KBM-7 (cell line): ENCODE data around the gene ZNF770.
A peak's percentile ranks its signal among the peaks of the same experiment; 100 is the strongest.

Experiments used
- DNase-seq: peaks from one replicate; pipeline ENCODE4 v3.0.0-alpha.2; 2015
- in situ Hi-C: fragments of 300-500 bp; cut with MboI; formaldehyde crosslinking; loops from 2 replicates; pipeline ENCODE4 v1.14.3; 2020; ENCODE audit warnings: low sequenced_read_pairs, low pct_unique_long_range_greater_than_20kb, mixed read lengths

ZNF770 gene, protein sequence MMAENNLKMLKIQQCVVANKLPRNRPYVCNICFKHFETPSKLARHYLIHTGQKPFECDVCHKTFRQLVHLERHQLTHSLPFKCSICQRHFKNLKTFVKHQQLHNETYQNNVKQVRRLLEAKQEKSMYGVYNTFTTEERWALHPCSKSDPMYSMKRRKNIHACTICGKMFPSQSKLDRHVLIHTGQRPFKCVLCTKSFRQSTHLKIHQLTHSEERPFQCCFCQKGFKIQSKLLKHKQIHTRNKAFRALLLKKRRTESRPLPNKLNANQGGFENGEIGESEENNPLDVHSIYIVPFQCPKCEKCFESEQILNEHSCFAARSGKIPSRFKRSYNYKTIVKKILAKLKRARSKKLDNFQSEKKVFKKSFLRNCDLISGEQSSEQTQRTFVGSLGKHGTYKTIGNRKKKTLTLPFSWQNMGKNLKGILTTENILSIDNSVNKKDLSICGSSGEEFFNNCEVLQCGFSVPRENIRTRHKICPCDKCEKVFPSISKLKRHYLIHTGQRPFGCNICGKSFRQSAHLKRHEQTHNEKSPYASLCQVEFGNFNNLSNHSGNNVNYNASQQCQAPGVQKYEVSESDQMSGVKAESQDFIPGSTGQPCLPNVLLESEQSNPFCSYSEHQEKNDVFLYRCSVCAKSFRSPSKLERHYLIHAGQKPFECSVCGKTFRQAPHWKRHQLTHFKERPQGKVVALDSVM

DNA sequence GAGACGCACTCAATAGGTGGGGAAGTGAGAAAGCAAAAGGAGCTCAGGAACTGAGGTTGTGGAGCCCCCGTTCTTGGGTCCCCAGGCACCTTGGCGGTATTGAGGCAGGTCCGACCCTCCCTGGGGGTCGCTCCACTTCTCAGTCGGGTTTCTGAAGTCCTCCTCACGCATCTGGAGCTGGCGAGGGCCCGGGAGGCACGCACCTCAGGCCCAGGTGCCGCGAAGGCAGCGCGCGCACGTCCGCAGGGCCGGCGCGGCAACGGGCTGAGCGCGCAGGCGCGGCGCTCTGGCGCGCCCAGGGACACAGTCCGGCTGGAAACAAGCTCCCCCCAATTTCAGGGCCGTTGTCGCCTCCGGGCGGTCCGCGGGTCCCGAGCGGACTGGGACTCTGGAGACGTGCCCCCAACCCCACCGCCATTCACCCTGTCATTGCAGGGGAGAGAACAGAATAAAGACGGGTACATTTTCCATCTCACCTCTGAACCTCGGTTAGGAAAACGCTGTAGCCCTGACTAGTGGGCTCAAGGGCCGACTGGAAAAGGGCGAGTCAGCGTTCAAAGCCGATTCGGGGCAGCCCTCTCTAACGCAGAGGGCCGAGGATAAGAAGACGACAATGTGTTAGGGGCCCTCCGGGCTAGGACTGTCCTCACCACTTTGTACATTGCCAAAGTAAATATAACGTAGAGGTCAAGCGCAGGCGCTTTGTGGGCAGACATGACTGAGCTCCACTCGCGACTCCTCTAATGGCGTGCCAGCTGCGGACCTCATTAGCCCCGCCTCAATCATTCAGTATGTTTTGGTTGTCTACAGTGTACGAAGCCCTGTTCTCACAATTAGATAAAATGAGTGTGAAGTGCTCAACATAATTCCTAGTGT lies at the start of gene ZNF770:
Gene ZNF770, minus strand, starts transcription at position 261 of the 876 bp plus-strand sequence. CDS start 4,853 bp downstream, outside the sequence.
- DNase-seq = peak; percentile 84
- in situ Hi-C loops = no loop called here

DNA sequence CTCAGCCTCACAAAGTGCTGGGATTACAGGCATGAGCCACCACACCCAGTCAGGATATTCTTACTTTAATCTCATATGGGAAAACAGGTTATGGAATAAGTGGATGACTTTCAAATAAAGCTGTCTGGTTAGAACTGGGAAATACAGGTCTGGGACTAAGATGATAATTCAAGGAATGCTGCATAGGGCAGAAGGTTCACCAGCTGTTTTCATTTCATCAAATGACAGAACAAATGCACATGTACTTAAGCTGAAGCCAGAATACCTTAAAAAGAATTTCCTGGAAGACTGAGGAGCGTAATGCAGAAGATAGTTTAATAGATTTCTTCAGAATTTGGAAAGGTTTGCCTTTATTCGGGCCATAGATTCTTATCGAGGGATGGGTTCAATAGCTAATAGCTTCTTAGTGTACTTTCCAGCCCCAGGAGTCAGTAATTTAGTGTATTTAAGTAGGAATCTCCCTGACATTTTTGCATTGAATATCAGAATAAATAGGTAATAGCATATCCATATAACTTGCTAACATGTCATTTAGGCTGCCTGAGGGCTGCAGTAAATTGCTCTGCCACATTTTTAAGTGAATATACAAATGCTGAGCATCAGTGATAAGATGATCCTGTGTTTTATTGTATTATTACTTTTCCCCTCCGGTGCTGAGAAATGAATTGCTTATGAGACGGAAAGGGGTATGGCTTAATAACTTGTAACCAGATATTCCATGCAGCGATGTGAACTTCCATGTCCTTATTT lies 40.3 kb upstream of the ZNF770 start:
- in situ Hi-C loops = no loop called here
- no peak for DNase-seq

DNA sequence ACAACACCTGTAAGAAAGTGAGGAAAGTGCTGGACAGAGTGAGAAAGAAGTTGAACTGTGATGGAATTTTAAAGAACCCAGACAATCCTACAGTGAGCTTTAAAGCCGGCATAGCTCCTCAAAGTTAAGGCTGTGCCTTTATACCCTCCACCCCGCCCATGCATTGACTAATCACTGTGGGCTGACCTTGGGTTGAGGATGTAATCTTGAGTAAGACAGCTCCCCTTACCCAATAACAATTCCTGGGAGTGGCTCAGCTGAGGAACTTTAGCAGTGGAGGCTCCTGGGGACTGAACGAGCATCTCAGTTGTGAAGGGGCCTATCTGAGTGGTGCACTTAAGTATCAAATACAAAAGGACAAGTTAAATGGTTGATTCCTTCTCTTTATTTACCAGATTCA lies 35.7 kb upstream of the ZNF770 start:
- in situ Hi-C loops = no loop called here
- no peak for DNase-seq

DNA sequence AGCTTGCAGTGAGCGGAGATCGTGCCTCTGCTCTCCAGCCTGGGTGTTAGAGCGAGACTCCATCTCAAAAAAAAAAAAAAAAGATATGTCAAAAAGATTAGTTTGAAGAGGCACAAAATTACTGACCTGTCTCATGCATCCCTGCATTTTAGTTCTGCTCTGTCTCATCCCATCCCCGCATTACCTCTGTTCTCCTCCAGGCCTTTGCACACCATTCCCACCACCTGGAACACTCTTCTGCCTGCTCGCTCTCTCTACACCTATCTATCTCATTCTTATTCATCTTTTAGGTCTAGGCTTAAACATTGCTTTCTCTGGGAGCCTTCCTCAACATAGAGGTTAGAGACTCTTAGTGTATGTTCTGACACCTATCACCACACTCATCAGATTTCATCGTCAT lies 32.9 kb upstream of the ZNF770 start:
- in situ Hi-C loops = no loop called here
- no peak for DNase-seq

DNA sequence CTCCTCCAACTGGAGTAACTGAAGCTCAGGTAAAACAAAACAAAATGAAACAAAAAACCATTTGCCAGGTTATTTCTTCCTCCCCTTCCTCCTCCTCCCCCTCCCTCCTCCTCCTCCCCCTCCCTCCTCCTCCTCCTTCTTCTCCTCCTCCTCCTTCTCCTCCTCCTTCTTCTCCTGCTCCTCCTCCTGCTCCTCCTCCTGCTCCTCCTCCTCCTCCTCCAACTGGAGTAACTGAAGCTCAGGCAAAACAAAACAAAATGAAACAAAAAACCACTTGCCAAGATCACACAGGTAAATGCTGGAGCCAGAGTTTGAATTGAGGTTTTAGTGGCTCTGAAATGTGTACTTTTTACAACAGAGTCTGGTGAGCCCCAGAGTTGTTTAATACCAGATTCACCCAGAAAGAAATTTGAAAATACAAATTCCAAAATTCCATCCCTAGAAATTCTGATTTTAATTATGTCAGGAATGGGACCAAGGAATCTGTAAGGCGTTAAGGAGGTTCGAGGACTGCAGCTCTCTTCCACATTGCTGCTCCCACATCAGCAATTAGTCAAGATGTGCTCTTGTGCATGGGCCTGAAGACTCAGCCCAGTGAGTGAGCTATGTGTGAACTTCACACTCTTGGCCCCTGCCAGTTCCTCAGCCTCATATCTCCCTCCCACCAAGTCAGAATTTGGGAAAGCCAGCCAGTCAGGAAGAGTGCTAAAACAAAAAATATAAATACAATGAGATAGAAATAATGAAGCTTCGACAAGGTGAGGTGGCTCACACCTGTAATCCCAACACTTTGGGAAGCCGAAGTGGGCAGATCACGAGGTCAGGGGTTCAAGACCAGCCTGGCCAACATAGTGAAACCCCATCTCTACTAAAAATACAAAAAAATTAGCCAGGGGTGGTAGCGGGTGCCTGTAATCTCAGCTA lies 31.6 kb upstream of the ZNF770 start:
- DNase-seq = no peak
- in situ Hi-C loops = no loop called here

DNA sequence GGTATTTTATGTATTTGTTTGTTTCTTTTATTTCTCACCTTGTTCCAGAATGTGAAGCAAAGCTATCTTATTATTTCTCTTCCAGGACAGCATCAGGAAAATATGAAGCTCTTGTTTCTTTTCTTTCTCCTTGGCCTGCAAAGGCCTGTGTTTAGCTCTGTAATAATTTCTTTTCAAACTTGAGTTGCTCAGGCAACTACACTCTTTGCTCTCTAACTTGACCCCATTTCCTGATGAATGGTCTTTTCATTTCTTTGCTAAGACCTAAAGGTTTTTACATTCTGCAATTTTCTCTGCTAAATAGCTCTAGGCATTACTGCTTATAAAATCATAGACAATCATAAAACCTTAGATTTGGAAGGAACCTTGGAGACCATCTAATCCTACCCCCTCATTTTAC lies 26.2 kb upstream of the ZNF770 start:
- DNase-seq = no peak
- in situ Hi-C loops = no loop called here

DNA sequence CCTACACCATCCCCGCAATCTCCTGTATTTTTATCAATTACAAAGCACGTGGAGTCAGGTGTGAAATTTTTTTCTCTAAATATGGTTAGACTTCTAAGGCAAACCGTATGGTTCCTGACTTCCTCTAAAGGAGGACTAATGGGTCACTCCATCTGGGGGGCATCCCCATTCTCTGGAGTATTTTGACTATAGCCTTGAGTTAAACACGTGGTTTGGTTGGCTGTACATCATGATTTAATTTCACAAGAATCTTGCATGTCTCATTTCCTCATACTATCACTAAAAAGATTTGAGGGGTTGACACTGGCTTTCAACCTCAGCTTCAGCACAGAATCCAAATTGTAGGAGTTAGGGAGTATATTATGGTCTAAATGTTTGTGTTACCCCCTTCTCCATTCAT lies 25.3 kb upstream of the ZNF770 start:
- DNase-seq = no peak
- in situ Hi-C loops = no loop called here

DNA sequence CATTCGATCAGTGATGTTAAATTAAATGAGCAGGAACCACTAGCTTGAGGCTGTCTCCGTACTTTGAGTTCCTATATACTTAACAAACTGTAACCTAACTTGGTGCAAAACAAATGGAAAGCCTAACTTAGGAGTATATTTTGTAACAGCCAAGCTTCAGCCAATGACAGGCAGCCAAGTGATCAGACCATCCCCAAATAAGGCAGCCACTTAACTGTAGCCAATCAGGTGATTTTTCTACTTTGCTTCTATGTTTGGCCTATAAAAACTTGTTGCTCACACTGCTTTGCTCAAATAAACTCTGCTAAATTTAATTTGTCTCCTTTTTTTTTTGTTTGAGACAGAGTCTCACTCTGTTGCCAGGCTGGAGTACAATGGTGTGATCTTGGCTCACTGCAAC lies 19.3 kb upstream of the ZNF770 start:
- no peak for DNase-seq
- in situ Hi-C loops = no loop called here

DNA sequence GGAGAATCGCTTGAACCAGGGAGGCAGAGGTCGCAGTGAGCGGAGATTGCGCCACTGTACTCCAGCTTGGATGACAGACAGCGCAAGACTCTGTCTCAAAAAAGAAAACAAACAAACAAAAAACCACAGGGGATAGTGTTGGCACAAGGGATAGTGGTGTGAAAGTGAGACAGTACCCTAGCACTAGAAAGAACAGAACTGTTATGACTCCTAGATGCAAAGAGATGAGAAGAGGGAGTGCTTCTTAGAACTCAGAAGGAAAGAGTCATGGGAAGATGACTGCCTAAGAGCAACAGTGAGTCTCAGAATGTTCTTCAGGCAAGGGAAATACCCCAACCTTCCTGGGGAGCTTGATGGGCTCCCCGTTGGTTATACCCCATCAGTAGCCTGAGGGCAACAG lies 17.8 kb upstream of the ZNF770 start:
- in situ Hi-C loops = no loop called here
- DNase-seq = no peak

DNA sequence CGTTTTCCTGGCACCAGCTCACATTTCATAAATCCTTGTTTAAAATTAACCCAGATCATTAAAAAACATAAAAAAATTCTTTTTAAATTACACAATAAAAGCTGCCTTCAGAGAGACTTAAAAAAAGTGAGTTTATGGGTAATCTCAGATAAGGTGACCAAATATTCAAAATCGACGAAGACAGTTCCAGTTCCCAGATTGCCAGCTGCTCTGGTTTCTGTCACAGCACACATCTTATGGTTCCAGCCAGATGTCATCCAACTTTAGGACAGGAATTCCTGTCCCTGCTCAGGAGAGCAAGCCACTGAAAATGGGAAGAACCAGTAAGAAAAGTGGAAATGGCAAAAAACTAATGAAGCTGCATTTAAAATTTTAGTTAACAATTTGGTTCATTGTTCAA lies 15.8 kb upstream of the ZNF770 start:
- in situ Hi-C loops = no loop called here
- DNase-seq = no peak

DNA sequence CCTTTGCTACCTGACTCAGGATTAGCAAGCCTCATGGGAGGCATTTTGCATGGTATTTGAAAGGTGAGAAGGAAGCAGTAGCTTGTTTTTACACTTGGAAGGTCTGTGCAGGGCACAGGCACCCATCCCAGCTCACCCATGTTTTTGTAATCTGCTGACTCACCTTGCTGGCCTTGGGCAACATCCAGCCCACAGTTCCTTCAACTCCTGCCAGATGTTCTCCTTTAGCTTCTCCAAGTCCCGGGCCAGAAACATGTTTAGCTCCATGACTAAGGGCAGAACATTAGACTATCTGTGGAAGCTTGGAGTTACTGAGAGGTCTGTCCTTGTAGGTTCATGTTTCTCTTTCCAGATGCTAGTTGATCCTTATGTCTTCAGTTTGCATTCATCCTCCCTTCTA lies 12.4 kb upstream of the ZNF770 start:
- DNase-seq = no peak
- in situ Hi-C loops = no loop called here

DNA sequence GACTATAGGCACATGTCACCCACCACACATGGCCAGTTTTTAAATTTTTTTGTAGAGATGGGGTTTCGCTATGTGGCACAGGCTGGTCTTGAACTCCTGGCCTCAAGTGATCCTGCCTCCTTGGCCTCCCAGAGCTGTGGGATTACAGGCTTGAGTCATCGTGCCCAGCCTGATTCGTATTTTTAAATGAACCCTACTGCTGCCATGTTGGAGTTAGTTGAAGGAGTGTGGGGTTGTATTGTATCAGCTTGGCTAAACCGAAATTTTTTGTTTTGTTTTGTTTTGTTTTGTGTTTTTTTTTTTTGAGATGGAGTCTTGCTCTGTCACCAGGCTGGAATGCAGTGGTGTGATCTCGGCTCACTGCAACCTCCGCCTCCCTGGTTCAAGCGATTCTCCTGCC lies 11.8 kb upstream of the ZNF770 start:
- in situ Hi-C loops = no loop called here
- DNase-seq = no peak

DNA sequence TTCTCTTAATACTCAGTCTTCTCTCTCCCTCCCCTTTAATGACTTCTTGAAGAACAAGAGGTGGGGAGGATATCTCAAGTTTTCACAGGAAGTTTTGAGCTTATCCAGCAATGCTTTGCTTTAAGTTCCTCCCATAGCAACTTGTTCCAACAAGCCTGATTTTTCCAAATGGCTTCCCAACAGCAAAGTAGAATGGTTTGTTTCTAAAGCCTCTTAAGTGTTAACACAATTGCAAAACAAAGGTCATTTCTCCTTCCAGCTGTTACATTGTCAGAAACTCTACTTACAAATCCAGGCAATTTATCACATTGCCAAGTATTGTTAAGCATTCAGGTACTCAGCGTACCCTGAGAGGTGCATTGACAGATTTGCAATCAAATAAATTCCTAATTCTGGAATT lies 6.8 kb upstream of the ZNF770 start:
- in situ Hi-C loops = no loop called here
- no peak for DNase-seq

DNA sequence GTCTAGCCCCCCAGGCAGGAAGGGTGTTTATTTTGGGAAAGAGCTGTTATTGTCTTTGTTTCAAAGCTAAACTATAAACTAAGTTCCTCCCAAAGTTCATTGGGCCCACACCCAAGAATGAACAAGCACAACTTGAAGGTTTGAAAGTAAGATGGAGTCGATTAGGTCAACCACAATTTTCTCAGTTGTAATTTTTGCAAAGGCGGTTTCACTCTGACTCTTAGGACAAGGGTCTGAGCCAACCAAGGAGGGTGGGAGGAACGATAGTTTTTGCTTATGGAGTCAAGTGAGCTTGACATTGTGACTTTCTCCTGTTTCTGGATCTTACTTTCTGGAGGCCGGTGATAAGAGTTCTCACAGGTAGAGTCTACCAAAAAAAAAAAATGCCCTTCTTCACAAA lies 5.8 kb upstream of the ZNF770 start:
- in situ Hi-C loops = no loop called here
- DNase-seq = no peak

DNA sequence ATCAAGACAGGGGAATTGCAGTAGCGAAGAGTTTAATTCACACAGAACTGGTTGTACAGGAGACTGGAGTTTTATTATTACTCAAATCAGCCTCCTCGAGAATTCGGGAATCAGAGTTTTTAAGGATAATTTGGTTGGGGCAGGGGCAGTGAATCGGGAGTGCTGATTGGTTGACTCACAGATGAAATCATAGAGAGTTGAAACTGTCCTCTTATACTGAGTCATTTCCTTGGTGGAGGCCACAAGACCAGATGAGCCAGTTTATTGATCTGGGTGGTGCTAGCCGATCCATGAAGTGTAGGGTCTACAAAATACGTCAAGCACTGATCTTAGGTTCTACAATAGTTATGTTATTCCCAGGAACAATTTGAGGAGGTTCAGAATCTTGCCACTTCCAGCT lies 5.3 kb upstream of the ZNF770 start:
- in situ Hi-C loops = no loop called here
- DNase-seq = no peak

DNA sequence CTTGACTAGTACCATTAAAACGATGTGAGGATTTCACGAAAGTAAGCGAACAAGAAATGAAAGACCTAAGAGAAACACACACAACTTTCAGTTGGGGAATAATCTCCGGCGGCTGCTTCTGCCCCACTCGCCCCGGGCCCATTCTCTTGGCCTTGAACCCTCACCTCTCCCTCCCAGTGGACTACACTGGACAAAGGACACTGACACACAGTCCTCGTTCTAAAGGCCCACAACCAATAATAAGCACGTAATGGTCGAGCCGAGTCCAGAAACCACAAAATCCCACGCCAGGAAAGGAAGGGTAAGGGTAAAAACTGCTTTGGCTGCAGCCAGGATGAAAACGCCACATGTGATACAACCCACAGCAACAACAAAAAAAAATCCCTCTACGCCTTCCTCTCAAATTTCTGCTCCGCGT lies 469 bp downstream of the ZNF770 start:
- in situ Hi-C loops = no loop called here
- DNase-seq = no peak

DNA sequence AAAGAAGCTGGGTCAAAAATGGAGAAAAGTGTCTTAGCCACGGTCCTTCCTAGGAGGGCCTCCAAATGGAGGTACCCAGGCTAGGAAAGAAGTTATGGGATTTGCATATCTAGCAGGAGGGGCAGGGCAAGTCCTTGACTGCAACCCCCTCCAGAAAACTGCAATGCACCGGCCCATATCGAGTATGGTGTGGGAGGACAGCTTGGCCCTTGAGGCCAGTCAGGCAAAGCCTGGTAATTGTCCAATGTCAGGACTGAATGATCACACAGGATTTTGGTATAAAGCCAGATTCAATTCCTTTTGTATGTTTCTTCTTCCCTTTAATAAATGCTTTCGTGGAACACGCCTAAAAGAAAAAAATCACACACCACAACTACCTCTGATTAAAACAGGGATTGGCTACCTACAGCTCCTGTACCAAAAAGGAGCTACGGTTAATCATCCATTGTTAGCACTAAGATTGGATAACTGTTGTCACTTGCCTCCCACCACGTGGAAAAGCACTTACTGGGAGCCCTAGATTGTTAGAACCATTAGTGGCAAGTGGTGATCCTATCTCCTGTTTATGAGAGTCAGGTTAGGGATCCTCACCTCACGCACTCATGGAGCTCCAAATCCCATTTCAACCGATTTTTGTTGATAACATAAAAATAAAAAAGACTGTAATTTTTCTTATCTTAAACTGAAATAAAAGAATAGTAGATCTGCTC lies 1.2 kb downstream of the ZNF770 start:
- peak; percentile 14 for DNase-seq

DNA sequence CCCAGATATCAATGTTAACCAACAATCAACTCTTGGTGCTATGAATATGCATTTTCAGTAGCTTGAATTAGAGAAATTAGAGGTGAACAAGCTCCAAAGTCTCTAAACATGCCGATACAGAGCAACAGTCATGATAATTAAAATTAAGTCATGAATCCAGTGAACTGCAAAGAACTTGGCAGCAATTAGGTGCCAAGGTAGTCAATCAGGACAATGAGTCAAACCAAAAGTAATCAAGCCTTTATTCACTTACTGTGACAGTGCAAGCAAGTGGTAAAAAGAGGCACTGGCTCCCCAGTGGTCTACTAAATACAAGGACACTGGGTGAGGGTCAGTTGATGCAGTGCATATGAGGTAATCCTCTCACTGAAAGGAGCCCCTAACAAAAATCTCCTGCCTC lies 1.8 kb downstream of the ZNF770 start:
- no peak for DNase-seq
- in situ Hi-C loops = no loop called here

More for the DNA sequence above, 1.2 kb downstream of the ZNF770 start:
- in situ Hi-C loops = no loop called here
